Medulla oblongata (tissue), 1 donor: ENCODE data around the gene OSBPL3.

Experiments
- DNase-seq: peaks from one replicate; pipeline ENCODE4 v3.0.0-alpha.2; 2015; ENCODE audit errors: extremely low spot score

OSBPL3 gene

DNA sequence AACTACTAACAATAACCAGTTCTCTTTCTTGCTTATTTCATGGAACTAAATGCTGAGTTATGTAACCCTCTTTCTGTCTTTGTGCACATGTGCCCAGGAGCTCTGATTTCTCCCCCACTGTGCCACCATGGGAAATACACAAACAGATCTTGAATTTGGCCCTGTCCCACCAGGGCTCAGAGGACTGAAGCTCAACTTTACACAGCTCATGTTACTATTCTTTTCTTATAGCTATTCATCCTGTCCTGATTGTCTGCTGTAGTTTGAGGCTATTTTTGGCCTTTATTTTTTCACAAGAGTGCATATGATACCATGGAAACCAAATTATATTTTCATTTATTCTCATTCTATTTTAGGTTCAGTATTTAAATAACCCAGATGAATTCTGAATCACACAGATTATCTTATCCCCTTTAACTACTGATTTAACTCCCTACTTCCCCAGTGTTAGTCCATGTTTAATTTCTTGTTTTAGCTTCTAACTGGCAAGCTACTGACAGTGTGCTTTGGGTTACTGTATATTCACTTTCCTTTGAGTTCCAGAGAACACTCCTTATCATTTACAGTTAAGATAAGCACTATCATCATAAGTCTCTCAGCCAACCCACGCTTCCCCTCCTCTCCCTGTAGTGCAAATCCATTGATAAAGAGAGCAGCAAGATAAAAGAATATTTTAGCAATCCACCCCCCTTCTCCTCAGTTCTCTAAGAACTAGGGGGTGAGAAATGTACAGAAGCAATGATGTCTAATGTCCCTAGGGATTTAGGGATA is 150.9 kb downstream of the OSBPL3 start:
- DNase-seq: peak; percentile 35

DNA sequence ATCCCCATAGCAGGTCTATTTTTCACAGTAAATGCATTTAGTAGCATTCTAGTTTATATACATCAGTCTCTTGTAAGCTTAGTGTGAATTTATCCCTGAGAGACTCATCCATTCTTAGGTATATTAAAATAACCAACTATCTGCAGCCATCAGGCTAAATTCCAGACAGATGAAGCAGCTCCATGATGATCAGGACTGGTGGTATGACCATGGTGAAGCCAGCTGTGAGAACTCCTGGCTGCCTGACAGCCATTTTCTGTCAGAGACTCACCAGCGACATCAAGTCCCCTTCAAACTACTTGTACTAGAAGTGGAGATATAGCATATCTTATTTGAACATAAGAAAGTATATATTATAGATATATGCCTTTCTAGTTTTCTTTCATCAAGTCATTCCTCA is 152.4 kb downstream of the OSBPL3 start:
- DNase-seq: no peak

DNA sequence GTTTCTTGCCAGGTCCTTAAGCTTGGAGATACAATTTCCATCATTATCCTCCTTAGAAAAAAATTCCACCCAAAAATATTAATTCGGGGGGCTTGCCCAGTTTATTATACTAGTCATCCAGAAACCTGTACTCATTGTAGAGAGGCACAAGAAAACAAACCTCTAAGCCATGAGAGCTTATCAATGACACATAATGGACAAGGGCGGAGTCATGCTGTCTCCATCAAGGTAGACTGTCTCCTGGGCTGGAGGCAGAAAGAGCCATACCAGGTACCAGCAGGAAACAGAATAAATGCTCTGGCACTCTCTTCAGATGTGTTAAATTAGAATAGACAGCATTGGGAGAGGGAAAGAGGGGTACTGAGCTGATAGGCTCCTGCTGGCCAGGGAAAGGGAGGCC is 153.0 kb downstream of the OSBPL3 start:
- DNase-seq: no peak

DNA sequence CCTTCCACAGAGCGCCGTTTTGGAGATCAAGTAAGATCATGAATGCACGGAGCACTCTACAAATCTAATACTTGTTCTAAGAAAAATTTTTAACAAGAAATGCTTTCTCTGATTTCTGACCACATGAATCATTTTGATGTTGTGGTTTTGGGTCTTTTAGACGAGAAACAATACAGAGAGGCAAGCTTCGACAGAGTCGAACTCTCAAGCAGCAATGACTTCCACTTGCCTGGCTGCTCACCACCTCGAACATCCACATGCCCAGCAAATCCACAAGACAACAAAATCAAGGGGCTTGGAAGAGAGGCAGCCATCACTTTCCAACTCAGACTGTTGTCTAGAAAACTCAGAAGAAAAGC is 153.3 kb downstream of the OSBPL3 start:
- DNase-seq: no peak

DNA sequence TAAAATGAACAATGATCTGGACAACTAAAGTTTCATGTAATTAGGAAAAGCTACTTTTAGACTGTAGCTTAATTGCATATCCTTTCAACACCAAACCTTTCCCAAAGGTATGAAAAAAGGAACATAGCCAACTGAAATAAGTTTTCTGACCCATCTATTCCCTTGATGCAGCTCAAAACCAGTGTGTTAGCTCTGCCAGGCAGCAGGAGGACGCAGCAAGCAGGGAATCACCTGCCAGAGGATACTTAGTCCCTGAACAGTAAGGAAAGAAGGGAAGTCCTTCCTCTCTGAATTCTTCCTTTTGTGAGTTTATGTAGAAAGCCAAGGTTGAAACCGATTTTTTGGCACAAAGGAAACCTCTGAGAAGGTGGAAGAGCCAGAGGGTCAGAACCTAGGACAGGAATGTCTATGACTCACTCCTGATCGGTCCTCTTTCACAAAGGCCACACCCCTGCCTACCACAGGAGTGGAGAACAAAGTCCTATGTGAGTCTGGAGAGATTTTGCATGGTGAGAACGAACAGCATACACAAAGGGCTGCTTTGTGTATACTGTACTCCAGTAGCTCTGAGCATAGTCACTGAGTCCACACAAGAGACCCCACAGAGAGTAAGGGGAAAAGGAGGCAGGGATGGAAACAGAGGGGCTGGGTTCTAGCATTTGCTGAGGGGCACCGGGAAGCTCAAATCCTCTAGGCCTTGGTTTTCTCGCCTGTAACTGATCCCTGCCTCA is 153.9 kb downstream of the OSBPL3 start:
- no peak for DNase-seq

DNA sequence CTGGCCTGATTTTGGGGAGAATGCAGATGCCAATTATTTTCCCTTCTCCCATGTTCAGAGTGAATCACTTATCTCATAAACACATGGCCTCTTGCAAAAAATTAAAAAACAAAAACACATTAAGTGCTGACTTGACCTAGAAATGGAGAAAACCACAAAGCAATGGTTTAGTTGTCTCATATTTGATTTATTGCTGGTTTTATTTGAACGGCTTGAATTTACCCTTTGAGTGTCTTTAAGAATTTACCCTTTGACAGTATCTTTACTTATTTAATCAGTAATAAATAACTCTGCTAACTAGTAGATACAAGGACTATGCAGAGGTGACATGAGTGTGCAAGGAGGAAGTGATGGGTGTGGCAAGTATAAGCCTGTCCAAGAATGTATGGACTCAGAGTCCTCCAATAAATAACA is 154.6 kb downstream of the OSBPL3 start:
- DNase-seq: no peak

DNA sequence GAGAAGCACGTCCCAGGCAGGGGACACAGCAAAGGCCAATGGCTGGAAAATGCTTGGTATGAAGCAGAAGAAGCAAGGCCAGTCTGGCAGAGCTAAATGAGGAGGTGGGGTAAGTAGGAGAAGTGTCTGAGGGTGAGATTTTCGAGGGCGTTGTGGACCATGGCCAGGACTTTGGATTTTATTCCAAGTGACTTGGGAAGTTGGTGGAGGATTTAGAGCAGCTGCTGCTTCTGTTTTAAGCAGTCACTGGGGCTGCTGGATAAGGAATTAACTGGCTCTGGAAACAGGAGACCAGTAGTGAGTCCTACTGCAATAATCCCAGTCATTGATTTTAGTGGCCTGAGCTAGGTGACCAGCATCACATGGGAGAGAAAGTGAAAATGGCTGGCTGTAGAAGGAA is 155.1 kb downstream of the OSBPL3 start:
- no peak for DNase-seq

DNA sequence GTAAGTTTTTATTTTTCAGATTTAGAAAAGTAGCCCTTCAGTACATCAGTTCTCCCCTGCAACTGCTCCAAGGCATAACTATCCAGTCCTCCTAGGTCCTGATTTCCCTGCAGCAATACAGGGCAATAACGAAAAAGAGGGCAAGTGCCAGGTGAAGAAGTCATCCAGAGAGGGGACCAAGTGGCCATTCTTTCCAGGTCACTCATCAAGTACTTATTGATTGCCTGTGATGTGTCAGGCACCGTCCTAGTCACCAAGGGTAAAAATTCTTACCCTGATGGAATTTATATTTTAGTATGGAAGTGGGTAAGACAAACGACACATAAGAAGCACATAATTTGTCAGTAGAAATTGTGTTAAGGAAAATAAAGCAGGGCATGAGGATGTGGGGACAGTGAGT is 155.6 kb downstream of the OSBPL3 start:
- no peak for DNase-seq

DNA sequence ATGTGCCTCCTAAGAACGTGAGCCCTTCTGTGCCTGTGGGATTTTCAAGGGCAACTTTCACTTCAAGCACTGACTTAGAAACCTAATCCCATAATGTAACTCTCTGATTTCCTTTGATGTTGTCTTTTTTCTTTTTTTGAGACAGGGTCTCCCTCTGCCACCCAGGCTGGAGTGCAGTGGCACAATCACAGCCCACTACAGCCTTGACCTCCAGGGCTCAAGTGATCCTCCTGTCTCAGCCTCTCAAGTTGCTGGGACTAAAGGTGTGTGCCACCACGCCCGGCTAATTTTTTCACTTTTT is 158.3 kb downstream of the OSBPL3 start:
- no peak for DNase-seq

DNA sequence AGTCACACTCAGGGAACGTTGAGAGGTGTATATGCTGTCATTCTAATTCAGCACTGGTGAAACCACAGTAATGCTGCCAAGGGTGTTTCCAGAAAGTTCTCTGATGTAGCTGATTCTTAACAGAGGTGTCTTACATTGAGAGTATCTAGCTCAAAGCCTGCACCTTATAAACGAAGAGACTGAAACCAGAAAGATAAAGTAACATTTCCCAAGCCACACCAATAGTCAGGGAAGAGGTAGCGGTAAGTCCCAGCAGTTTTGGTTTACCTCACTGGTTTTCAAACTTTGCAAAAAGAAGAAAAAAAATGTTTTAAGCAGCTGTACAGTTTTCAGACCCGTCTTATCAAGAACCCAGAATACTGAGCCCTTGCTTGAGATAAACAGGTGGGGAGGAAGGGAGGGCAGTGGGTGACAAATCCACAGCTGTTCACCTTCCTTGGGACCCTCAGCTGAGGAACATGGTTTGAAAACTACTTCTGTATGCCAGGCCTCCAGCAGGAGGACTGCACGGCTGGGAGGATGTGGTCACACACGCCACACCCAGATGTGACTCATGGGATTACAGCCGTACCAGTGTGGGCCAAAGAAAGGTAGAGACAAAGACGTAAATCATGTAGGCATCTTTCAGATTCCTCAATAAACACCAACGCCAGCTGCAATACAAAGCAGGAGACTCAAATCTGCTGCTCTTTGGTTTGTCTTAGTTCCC is 158.8 kb downstream of the OSBPL3 start:
- DNase-seq: peak; percentile 55

DNA sequence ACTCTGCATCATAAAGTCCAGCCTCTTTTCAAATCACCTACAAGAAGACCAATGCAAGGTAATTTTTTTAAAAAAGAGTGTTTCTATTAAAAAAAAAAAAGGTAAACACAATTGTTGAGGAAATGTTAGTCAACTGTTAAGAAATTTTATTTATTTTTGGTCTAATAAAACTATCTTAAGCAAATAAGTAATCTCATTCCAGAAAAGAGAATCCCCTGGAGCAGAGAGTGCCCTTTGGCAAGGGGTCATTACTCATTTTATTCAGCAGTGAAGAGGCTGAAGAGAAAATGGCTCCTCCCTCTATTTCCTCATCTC is 159.3 kb downstream of the OSBPL3 start:
- no peak for DNase-seq

DNA sequence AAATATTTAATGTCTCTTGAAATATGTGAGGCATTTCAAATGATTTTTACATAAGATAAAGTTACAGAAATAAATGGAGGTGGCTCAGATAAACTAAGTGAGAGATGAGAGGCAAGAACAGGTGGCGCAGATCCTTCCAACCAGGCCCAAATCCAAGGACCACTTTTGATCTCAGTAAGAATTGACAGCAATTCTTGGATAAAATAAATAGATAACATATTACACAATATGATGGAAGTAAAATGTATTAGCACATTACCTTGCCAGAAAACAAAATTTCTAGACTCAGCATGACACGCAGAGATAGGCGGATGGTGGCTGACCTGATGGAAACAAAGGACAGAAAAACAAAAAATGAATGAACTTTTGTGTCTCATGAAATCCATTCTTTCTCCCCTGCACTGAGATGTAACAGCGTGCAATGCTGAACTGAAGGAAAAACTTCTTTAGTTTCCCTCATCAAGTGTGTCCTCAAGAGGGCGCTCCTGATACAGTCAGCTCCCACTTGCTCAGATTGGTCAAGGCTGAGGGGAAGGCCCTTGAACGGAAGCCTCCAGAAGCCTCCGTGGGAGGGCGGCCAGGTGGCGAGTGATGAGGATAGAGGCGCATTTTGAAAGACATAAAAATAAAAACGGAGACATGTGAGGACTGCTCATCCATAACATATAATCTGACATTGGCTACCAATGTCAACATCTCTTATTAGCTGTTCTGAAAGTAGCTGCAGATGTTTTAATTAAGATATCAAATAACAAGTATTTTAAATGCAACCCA is 159.9 kb downstream of the OSBPL3 start:
- peak; percentile 97 for DNase-seq

DNA sequence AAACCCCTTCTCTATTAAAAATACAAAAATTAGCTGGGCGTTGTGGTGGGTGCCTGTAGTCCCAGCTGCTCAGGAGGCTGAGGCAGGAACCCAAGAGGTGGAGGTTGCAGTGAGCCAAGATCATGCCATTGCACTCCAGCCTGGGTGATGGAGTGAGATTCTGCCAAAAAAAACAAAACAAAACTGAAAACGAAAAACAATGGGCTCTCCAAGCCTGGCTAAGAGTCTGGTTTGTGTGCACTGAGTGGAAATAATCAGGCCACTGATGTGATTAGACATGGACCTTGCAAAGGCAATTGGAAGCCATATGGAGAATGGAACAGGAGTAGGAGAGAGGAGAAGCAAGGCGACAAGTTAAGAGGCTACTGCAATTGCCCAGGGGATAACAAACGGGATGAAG is 162.6 kb downstream of the OSBPL3 start:
- DNase-seq: no peak

DNA sequence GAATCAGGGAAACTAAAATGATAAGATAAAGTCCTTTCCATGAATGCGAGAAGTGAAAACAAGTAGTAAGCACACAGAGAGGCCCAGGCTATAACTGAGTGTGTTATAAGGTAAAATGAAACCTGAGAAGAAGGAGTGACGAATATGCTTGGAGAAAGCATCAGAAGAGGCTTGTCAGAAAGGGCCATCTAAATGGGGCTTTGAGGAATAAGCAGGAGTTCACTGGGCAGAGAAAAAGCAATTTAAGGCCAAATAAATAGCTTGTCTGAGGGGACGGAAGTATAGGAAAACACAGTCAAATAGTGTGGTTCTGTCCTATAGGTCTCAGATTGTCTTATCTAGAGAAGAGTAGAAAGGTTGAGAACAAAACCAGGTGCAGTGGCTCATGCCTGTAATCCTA is 163.1 kb downstream of the OSBPL3 start:
- DNase-seq: no peak

DNA sequence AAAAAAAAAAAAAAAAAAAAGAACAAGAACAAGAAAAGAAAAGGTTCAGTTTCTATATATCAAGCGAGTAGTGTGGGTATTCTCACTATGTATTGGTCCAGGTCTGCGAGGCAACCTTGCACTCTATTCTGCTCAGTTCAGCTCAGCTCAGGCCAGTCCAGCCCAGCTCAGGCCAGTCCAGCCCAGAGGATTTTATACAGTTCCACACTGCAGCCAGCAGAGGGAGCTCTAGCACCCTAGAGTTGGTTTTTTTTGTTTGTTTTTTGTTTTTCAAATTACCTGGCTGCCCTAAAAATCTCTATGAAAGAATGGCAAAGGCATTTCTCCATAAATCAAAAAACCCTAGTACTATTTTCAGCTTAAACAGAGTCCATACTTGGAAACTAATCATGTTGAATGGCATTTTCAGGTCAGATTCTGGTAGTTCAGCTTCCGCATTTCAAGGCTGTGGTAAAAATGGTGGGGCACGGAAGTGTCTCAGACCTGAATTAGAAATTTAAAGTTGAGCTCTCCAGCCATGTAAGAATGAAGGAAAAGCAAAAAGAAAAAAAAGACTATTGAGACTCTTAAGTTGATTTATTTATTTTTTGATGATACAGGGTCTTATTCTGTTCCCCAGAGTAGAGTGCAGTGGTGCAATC is 167.6 kb downstream of the OSBPL3 start:
- DNase-seq: peak; percentile 88

DNA sequence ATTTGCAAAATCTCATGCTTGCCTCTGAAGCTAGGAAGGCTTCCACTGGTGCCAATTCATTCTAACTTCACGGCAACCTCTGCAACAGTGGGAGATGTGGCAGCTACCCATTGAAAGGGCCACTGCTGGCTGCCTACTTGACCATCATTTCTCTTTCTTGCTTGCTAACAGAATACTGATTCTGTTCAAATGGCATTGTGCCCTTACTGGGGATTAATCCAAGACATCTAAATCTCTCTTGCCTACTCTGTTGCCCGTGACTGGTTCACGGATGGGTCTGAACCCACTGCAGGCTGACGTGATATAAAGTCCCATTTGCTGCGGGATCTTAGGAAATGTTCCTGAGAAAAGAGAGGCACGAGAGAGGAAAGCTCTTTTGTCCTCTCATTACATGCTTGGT is 171.5 kb downstream of the OSBPL3 start:
- DNase-seq: peak; percentile 60

DNA sequence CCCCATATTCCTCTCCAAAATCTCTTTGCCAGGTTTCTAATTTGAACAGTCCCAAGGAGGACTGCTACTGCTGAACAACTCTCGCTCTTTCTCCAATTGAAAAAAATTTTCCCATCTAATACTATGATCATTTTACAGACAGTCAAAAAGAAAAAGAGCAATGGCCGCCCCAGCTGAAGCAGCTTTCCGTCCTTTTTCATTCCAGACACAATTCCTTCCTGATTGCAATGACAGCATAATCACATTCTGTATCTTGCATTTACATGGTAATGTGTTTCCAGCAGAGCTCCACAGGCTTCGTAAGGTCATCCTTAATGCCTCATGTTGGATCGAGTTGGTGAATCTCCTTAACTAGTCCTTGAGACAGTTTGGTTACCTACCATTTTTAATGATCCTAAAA is 177.7 kb downstream of the OSBPL3 start:
- DNase-seq: no peak

DNA sequence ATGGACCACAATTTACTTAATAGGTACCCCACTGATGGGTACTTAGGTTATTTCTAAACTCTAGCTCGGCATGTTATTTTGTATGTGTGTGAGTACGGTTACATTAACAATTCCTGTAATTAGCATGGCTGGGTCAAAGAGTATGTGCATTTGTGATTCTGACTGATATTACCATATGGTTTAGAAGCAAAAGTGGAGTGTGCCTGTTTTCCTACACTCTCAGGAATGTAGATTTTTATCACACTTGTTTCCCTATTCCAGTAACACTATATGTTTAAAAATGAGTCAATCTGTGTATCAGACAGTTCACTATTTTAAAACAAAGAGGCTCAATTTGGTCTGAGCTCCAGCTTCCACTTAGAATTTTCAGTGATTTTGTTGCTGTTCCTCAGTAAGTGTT is 178.1 kb downstream of the OSBPL3 start:
- no peak for DNase-seq

DNA sequence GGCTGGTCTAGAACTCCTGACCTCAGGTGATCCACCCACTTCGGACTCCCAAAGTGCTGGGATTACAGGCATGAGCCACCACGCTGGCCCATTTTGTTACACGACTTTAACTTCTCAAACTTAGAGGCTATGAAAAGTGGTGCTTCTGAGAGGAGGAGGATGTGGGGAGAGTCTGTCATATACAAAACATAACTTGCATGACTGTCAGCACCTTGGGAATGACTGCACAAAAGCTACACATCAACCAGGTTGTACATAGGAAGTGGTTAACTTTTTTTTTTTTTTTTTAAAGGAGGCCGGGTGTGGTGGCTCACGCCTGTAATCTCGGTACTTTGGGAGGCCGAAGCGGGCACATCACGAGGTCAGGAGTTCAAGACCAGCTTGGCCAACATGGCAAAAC is 179.3 kb downstream of the OSBPL3 start:
- DNase-seq: no peak

DNA sequence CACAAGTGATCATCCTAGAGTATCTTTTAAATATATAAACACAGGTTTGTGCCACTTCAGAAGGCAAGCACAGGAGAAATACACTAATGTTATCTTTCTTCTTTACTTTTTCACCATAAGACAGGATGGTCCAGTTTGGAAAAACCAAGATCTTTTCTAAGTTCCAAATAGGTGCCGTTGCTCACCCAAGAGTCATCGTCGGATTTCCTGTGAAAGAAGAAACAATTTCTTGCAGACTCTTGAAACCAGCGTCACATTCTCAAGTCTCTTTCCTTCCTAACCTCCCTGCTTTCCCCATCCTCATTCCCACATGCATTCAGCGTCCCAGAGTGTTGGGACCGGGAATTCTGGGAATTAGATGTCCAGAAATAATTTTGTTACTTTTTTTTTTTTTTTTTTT is 179.9 kb downstream of the OSBPL3 start:
- DNase-seq: no peak

DNA sequence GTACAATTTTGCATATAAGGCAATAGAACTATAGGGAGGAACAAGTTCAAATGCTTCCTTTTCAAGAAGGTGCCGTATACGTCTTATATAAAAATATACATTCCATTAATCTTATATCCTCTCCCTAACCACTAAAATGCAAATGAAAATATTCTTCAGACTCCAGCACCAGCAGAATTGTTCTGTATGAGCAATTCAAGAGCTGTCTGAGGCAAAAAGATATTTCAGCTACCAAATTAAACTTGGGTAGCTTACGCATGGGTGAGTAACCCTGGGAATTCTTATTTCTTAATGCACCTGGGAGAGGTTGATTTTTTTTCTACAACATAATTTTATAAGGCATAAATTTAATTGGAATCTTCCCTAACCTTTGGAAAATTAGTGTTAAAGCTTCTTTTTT is 180.5 kb downstream of the OSBPL3 start:
- no peak for DNase-seq

DNA sequence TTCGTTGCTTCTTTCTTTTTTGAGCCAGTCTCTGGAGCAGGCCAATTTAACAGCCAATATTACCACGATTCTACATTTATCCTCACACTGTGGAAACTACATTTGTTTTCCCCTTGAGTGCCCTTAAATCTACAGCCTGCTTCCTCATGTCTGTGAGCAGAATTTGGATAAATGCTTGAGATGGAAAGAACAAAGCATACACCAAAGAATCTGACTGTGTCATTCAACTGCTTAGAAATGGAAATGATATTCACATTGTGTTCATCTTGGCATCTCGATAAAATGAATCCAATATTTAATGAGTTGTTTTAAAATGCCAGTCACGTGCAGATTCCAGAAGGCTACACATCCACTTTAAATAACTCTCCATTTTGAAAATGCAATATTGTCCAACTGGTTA is 181.7 kb downstream of the OSBPL3 start:
- no peak for DNase-seq
